OCI-LY1 (cell line): Measurements from ENCODE around the gene NTSR1.

Experiments
- EZH2 ChIP-seq: fragments of 200-600 bp; sonication (generic), shearing (Covaris generic); IDR thresholded peaks from 2 replicates; pipeline ENCODE4 v1.8.0; 2017; ENCODE audit warnings: borderline replicate concordance, mixed run types, mild to moderate bottlenecking, antibody characterized with exemption, low read length, moderate library complexity, mixed read lengths
- TF ChIP-seq, protein P1 (sequence below): fragments of 200-600 bp; sonication (generic), shearing (Covaris generic); IDR thresholded peaks from 2 replicates; pipeline ENCODE4 v1.5.1; 2017; ENCODE audit warnings: mild to moderate bottlenecking, antibody characterized with exemption, low read length, moderate library complexity, mixed read lengths

DNA sequence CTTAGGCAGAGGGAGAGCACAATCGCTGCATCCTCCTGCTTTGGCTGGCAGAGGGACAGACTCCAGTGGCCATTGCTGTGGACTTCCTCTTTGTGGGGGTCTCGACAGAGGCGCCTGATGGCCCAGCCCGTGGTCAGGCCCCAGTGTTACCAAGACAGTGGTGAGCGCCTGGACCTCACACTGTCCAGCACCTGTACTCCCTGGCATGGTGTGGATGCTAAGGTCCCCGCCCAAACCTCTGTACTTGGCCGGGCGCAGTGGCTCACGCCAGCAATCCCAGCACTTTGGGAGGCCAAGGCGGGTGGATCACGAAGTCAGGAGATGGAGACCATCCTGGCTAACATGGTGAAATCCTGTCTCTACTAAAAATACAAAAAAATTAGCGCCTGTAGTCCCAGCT lies 2.3 kb upstream of the NTSR1 start:
- no peak for TF ChIP-seq EZH2
- TF ChIP-seq, protein P1, sequence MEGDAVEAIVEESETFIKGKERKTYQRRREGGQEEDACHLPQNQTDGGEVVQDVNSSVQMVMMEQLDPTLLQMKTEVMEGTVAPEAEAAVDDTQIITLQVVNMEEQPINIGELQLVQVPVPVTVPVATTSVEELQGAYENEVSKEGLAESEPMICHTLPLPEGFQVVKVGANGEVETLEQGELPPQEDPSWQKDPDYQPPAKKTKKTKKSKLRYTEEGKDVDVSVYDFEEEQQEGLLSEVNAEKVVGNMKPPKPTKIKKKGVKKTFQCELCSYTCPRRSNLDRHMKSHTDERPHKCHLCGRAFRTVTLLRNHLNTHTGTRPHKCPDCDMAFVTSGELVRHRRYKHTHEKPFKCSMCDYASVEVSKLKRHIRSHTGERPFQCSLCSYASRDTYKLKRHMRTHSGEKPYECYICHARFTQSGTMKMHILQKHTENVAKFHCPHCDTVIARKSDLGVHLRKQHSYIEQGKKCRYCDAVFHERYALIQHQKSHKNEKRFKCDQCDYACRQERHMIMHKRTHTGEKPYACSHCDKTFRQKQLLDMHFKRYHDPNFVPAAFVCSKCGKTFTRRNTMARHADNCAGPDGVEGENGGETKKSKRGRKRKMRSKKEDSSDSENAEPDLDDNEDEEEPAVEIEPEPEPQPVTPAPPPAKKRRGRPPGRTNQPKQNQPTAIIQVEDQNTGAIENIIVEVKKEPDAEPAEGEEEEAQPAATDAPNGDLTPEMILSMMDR = no peak
